Uterus (tissue), 2 donors: Measurements from ENCODE around the gene AEBP2.

Experiments used
- CTCF ChIP-seq, 4 experiments: fragments of 200-600 bp in 2 of 4; fragments of 450-650 bp in 2 of 4; sonication (generic) in 2 of 4; IDR thresholded peaks; one replicate each; pipeline ENCODE4 v1.5.1; 2016 to 2019; ENCODE audit warnings: antibody characterized with exemption in 4 of 4, mild to moderate bottlenecking in 2 of 4, moderate library complexity in 1 of 4
- POLR2A ChIP-seq, 2 donors: fragments of 450-650 bp; IDR thresholded peaks; one replicate each; pipeline ENCODE4 v1.6.1; 2016; ENCODE audit warnings: antibody characterized with exemption in 2 of 2, mild to moderate bottlenecking in 1 of 2, moderate library complexity in 1 of 2

- no peak for TF ChIP-seq CTCF (IDR thresholded peaks at IDR 0.05)
- TF ChIP-seq POLR2A (IDR thresholded peaks at IDR 0.05), result no peak
These were observed 16.9 kb downstream of the AEBP2 start for GRCh38 chr12:19456176-19456575.
